Measurements from ENCODE around the gene RCOR3. TPM values are rescaled to one million over a fixed set of nuclear protein-coding genes. Genes with fewer than 3 reads are reported as not detected.
"Not testable (repeated sequence)": the region's sequence is repeated elsewhere in the genome, so short reads cannot be mapped to it uniquely, and the experiment has no call there.

The RCOR3 gene
- total RNA-seq, 2 donors from 2014 or later: 58.5 to 64.0 TPM

GRCh38 chr1:211240567-211240966 lies 18.6 kb upstream of the RCOR3 start:
- H3K4me1 Mint-ChIP-seq; ATAC-seq; H3K36me3 Mint-ChIP-seq (ENCODE audit: low read depth); H3K27ac Mint-ChIP-seq; H3K4me3 Mint-ChIP-seq; H3K27me3 Mint-ChIP-seq; DNase-seq; H3K9me3 ChIP-seq (ENCODE audit: control insufficient read depth, low read length, poor library complexity, severe bottlenecking): not testable (repeated sequence)

GRCh38 chr1:211241071-211241470 lies 18.1 kb upstream of the RCOR3 start:
- DNase-seq: no peak
- H3K4me1 Mint-ChIP-seq: no peaks in the 10 kb centered on the region
- peaks cover 7% of the 10 kb centered on the region for H3K27me3 Mint-ChIP-seq

DNA sequence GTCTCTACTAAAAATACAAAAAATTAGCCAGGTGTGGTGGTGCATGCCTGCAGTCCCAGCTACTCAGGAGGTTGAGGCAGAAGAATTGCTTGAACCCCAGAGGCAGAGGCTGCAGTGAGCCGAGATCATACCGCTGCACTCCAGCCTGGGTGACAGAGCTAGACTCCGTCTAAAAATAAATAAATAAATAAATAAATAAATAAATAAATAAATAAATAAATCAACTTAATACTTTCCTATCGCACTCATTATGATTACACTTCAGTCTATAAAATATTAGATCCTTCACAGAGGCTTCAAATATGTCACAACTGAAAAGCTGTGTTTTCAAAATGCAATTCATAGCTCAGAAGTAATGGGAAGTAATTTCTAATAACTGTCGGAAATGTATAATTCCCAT lies 15.5 kb upstream of the RCOR3 start:
- not testable (repeated sequence) for H3K4me1 Mint-ChIP-seq; DNase-seq; H3K27me3 Mint-ChIP-seq; H3K9me3 ChIP-seq (ENCODE audit: control insufficient read depth, low read length, poor library complexity, severe bottlenecking); ATAC-seq; H3K4me3 Mint-ChIP-seq; H3K27ac Mint-ChIP-seq; H3K36me3 Mint-ChIP-seq (ENCODE audit: low read depth)

More at GRCh38 chr1:211241071-211241470, 18.1 kb upstream of the RCOR3 start:
- no peak overlapping the region for H3K4me3 Mint-ChIP-seq
- no peak for ATAC-seq
- no peaks in the 10 kb centered on the region for H3K9me3 ChIP-seq (ENCODE audit: control insufficient read depth, low read length, poor library complexity, severe bottlenecking)
- H3K27ac Mint-ChIP-seq: no peak overlapping the region
- H3K36me3 Mint-ChIP-seq (ENCODE audit: low read depth): peaks cover 3% of the 10 kb centered on the region

- H3K4me1 Mint-ChIP-seq; H3K27me3 Mint-ChIP-seq; H3K27ac Mint-ChIP-seq; H3K9me3 ChIP-seq (ENCODE audit: control insufficient read depth, low read length, poor library complexity, severe bottlenecking); H3K4me3 Mint-ChIP-seq; H3K36me3 Mint-ChIP-seq (ENCODE audit: low read depth); DNase-seq; ATAC-seq: not testable (repeated sequence)
Observed at GRCh38 chr1:211246583-211246982, 12.6 kb upstream of the RCOR3 start.

DNA sequence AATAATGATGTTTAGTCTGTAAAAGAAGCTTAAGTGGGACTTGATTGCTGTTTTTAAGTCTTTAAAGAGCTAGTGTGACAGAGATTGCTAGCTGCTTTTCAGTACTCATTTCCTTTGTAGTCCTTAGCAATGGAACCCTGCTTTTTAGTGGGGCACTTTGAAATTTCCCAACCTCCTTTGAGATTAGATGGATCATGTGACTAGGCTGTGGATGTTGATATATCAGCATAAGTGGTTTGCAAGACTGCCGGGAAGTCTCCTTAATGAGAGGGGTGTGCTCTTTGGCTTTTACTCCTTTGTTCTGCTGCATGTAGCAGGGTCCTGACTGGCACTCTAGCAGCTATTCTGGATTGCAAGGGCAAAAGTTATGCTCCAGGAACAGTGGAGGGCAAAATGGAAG lies 11.2 kb upstream of the RCOR3 start:
- no peaks in the 10 kb centered on the region for H3K36me3 Mint-ChIP-seq (ENCODE audit: low read depth)
- peak overlapping the region; percentile 54 for H3K27ac Mint-ChIP-seq
- no peak for DNase-seq
- no peaks in the 10 kb centered on the region for H3K9me3 ChIP-seq (ENCODE audit: control insufficient read depth, low read length, poor library complexity, severe bottlenecking)
- no peak overlapping the region for H3K4me3 Mint-ChIP-seq
- H3K4me1 Mint-ChIP-seq: peaks cover 5% of the 10 kb centered on the region
- H3K27me3 Mint-ChIP-seq: peaks cover 7% of the 10 kb centered on the region
- ATAC-seq: no peak

- not testable (repeated sequence) for ATAC-seq; H3K4me3 Mint-ChIP-seq; H3K4me1 Mint-ChIP-seq; H3K27me3 Mint-ChIP-seq; H3K27ac Mint-ChIP-seq; H3K9me3 ChIP-seq (ENCODE audit: control insufficient read depth, low read length, poor library complexity, severe bottlenecking); H3K36me3 Mint-ChIP-seq (ENCODE audit: low read depth); DNase-seq
Observed at GRCh38 chr1:211249611-211250010, 9.6 kb upstream of the RCOR3 start.

DNA sequence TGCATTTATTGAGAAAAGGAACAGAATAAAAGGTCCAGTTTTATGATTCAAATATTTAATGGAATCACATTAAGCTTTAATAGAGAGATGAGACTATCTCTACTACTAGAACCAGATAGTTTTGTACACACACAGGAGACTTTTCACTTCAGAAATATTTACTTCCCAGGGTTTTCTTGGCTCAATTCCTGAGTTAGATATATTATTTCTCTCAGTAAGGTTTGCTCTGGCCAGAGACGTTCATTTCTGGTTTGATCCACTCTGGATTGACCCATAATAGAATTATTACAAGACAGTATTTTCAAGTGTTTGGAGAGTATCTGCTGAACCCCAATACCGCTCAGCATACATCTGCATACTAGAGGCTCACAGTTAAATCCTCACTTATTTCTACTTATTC lies 1.3 kb upstream of the RCOR3 start:
- Mint-ChIP-seq H3K4me1 (peaks cover 13% of the 10 kb centered on the region), H3K27ac (peak overlapping the region; percentile 90), H3K4me3 (peak overlapping the region; percentile 97), H3K36me3 (ENCODE audit: low read depth) (peaks cover 2% of the 10 kb centered on the region), H3K27me3 (no peaks in the 10 kb centered on the region)
- H3K9me3 ChIP-seq (ENCODE audit: control insufficient read depth, low read length, poor library complexity, severe bottlenecking): no peaks in the 10 kb centered on the region
- no peak for DNase-seq
- ATAC-seq: no peak

- H3K9me3 ChIP-seq (ENCODE audit: control insufficient read depth, low read length, poor library complexity, severe bottlenecking): no peaks in the 10 kb centered on the region
- Mint-ChIP-seq H3K27ac (peak overlapping the region; percentile 90), H3K4me3 (peak overlapping the region; percentile 97), H3K4me1 (peaks cover 13% of the 10 kb centered on the region), H3K36me3 (ENCODE audit: low read depth) (peaks cover 2% of the 10 kb centered on the region), H3K27me3 (no peaks in the 10 kb centered on the region)
- ATAC-seq (peak; percentile 18), DNase-seq (peak; percentile 39 to 41 (median 40))
Observed at GRCh38 chr1:211258310-211258755, 833 bp upstream of the RCOR3 start.

DNA sequence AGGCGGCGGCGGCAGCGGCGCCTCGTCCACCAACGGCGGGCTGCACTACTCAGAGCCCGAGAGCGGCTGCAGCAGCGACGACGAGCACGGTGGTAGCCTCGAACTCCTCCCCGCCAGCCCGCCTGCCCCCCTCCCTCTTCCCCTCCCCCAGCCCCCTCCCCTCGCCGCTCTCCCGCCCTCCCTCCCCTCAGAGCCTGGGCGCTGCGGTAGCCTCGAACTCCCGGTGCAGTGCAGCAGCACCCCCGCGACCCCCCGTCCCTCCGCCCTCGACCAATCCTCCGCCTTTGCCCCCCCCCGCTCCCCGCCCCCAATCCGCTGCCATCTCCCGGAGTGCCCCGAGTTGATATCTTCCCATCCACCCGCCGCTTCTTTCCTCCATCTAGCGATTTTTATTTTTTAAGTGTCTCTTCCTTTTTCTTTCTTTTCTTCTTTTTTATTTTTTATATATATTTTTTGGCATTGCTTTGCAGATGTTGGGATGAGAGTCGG lies 516 bp downstream of the RCOR3 start:
- Mint-ChIP-seq H3K36me3 (ENCODE audit: low read depth) (peaks cover 2% of the 10 kb centered on the region), H3K27me3 (no peaks in the 10 kb centered on the region), H3K4me3 (peak overlapping the region; percentile 97), H3K4me1 (peaks cover 16% of the 10 kb centered on the region), H3K27ac (peak overlapping the region; percentile 67)
- ATAC-seq: peak; percentile 41
- DNase-seq: peak in 2 of 3 donors; percentile 53 to 58
- H3K9me3 ChIP-seq (ENCODE audit: control insufficient read depth, low read length, poor library complexity, severe bottlenecking): no peaks in the 10 kb centered on the region

DNA sequence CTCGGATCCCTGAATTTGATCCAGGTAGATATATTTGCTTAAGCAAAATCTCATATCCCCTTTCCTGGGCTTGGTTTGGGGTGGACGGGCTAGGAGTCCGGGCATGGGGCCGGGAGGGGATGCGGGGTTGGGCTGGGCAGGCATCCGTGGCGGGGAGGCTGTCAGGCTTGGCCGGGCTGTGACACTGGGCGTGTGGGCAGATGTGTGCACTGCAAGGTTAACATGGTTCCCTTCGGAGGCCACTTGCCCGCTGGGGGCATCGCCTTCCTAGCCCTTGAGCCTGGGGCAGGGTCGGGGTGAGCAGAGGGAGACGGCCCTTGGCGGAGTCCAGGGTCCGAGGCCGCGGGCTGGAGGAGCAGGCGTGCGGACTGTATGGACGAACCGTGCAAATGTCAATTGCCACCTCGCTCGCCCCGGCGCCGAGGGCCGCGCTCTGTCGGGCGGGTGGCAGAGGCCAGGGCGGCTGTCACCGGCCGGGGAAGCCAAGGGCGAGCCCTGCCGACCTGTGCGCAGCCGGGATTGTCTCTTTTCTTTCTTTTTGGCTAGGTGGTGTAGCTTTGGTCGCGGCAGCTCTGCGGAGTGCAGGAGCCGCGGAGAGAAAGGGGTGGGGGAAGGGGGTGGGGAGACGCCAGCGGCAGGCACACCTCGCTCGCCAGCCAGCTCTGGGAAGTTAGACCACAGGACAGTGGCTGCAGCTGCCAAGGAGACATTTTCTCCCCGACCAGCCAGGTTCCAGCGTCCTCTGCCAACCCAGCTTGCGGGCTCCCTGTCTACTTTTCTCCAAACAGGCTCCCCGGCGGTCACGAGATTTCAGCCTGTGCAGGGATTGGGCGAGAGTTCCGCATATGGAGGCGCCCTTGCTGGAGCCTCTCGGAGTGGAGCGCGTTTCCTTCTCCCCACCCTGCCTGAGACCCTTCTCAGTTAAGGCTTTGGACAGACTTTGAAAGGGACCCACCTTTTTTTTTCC lies 1.3 kb downstream of the RCOR3 start:
- Mint-ChIP-seq H3K4me3 (peak overlapping the region; percentile 97), H3K4me1 (peaks cover 16% of the 10 kb centered on the region), H3K27me3 (no peaks in the 10 kb centered on the region), H3K36me3 (ENCODE audit: low read depth) (peaks cover 2% of the 10 kb centered on the region), H3K27ac (peak overlapping the region; percentile 89)
- peak; percentile 39 to 57 (median 52) for DNase-seq
- ATAC-seq: peak; percentile 33
- no peaks in the 10 kb centered on the region for H3K9me3 ChIP-seq (ENCODE audit: control insufficient read depth, low read length, poor library complexity, severe bottlenecking)

GRCh38 chr1:211261229-211261628 lies 2.1 kb downstream of the RCOR3 start:
- peak overlapping the region; percentile 97 for H3K4me3 Mint-ChIP-seq

DNA sequence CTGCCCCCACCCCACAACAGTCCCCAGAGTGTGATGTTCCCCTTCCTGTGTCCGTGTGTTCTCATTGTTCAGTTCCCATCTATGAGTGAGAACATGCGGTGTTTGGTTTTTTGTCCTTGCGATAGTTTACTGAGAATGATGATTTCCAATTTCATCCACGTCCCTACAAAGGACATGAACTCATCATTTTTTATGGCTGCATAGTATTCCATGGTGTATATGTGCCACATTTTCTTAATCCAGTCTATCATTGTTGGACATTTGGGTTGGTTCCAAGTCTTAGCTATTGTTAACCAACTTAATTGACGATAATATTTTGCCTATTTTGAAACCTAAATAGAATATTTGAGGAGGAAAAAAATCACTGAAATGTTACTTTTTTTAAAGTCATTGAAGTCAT lies 3.9 kb downstream of the RCOR3 start:
- H3K36me3 Mint-ChIP-seq (ENCODE audit: low read depth); H3K9me3 ChIP-seq (ENCODE audit: control insufficient read depth, low read length, poor library complexity, severe bottlenecking); DNase-seq; ATAC-seq; H3K27me3 Mint-ChIP-seq; H3K4me3 Mint-ChIP-seq; H3K27ac Mint-ChIP-seq: not testable (repeated sequence)
- H3K4me1 Mint-ChIP-seq: peaks cover 17% of the 10 kb centered on the region

More at GRCh38 chr1:211261229-211261628, 2.1 kb downstream of the RCOR3 start:
- Mint-ChIP-seq H3K27me3 (no peaks in the 10 kb centered on the region), H3K36me3 (ENCODE audit: low read depth) (peaks cover 2% of the 10 kb centered on the region), H3K4me1 (peaks cover 18% of the 10 kb centered on the region), H3K27ac (peak overlapping the region; percentile 89)
- no peaks in the 10 kb centered on the region for H3K9me3 ChIP-seq (ENCODE audit: control insufficient read depth, low read length, poor library complexity, severe bottlenecking)
- no peak for DNase-seq
- ATAC-seq: no peak

DNA sequence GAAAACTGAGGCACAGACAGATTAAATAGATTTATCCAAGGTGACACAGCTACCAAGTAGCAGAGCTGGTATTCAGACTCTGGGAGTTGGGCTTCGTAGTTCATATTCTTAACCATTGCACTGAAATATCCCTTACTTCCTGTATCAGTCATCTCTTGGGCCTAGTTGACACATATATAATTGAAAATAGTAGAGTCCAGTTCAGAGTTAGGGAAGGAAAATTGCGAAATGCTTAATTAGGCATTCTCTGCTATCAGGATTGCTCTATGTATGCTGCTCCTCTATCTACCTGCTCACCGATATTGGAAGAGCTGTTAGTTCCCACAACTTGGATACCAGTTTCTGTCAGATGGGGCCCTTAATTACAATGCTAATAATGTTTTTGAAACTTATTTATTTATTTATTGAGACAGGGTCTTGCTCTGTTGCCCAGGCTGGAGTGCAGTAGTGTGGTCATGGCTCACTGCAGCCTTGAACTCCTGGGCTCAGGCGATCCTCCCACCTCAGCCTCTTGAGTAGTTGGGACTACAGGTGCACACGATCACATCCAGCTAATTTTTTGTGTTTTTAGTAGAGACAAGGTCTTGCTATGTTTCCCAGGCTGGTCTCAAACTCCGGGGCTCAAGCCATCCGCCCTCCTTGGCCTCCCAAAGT lies 8.2 kb downstream of the RCOR3 start:
- Mint-ChIP-seq H3K4me3 (no peak overlapping the region), H3K36me3 (ENCODE audit: low read depth) (no peaks in the 10 kb centered on the region), H3K27me3 (no peaks in the 10 kb centered on the region), H3K4me1 (peaks cover 10% of the 10 kb centered on the region), H3K27ac (no peak overlapping the region)
- ATAC-seq: no peak
- H3K9me3 ChIP-seq (ENCODE audit: control insufficient read depth, low read length, poor library complexity, severe bottlenecking): no peaks in the 10 kb centered on the region
- DNase-seq: no peak
